Esophagus (tissue), 2 donors: Measurements from ENCODE around the gene EPYC. TPM values are rescaled to one million over a fixed set of nuclear protein-coding genes. Genes with fewer than 3 reads are reported as not detected.
"Not testable (repeated sequence)": the region's sequence is repeated elsewhere in the genome, so short reads cannot be mapped to it uniquely, and the experiment has no call there.

ENCODE experiments used
- H3K27ac ChIP-seq, 2 donors: one replicate each; pipeline ENCODE4 v1.5.1; 2013; ENCODE audit warnings: low read depth in 2 of 2, mild to moderate bottlenecking in 2 of 2, inconsistent platforms in 1 of 2, low read length in 1 of 2, moderate library complexity in 1 of 2
- H3K27me3 ChIP-seq, 2 donors: one replicate each; pipeline ENCODE4 v1.6.1; 2013; ENCODE audit warnings: low read length in 2 of 2, control low read depth in 1 of 2, mild to moderate bottlenecking in 1 of 2; ENCODE audit not compliant: insufficient read depth in 2 of 2, control insufficient read depth in 1 of 2
- H3K36me3 ChIP-seq, 2 donors: one replicate each; pipeline ENCODE4 v1.6.1; 2013; ENCODE audit warnings: low read length in 1 of 2; ENCODE audit not compliant: control insufficient read depth in 2 of 2, insufficient read depth in 2 of 2
- H3K4me1 ChIP-seq, 2 donors: one replicate each; pipeline ENCODE4 v1.6.1; 2013; ENCODE audit warnings: low read length in 1 of 2; ENCODE audit not compliant: control insufficient read depth in 2 of 2, insufficient read depth in 2 of 2
- H3K4me3 ChIP-seq, 2 donors: one replicate each; pipeline ENCODE4 v1.5.1; 2013; ENCODE audit warnings: low read length in 2 of 2, mild to moderate bottlenecking in 2 of 2, low read depth in 1 of 2, moderate library complexity in 1 of 2
- H3K9me3 ChIP-seq, 2 donors: one replicate each; pipeline ENCODE4 v1.6.1; 2013; ENCODE audit warnings: mild to moderate bottlenecking in 2 of 2, low read depth in 1 of 2, low read length in 1 of 2, moderate library complexity in 1 of 2; ENCODE audit not compliant: control insufficient read depth in 2 of 2, insufficient read depth in 1 of 2
- WGBS, 2 donors: extraction: QIAGEN DNeasy Blood & Tissue Kit; methylation state at CpG; one replicate each; pipeline ENCODE4 v1.1.7; 2013; 5-methylcytosine and 5-hydroxymethylcytosine counted together
- polyA plus RNA-seq, 2 donors: library from polyadenylated mRNA; stranded (reverse); fragments of 200-250 nt; gene quantifications; one replicate each; pipeline ENCODE4 v1.2.3, GENCODE V29; 2013
- donor health status: healthy with polysubstance abuse.
- donor health status: Bipolar disorder and iron deficiency.

The EPYC gene
- polyA plus RNA-seq, 2 donors = not detected

DNA sequence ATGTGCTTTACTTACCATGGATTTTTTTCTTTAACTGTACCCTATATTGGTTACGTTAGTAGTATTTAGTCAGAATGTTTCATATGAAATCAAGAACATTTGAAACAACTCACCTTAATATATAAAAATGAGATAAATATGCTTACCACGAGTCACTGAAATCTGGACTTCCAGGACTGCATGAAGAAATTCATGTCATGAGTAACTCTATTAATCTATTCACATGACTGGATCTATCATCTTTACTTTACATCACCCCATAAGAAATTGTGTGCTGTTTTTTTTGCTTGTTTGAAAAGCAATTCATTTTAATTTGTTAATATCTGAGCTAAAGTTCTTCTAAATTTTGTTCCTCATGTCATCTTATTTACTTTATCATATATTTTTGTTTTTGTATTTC, 5.2 kb downstream of the EPYC start:
- Histone ChIP-seq H3K27me3 (no peaks in the 10 kb centered on the region), H3K36me3 (no peaks in the 10 kb centered on the region), H3K4me3 (no peak overlapping the region), H3K4me1 (no peaks in the 10 kb centered on the region), H3K9me3 (no peaks in the 10 kb centered on the region), H3K27ac (no peak overlapping the region)
- WGBS, 2 donors = 94 to 96% methylated on average over 2 of the region's 2 CpGs

DNA sequence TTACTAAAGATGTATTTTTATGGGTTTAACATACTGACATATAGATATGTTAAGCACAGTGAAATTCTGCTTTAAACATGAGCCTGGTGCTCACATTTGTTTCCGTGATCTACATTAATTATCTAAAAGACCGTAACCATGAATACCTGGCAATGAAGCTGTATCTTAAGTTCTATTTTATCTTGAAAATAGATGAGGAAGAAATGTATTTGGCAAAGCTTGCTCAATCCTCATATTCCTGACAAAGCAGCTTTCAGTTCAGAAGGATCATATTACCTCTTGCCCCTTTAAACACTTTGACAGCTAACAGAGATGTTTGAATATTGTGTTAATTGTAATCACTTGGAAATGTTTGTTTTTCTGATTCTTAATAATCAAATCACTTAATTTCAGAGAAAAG, 9.8 kb downstream of the EPYC start:
- H3K4me3 ChIP-seq = no peak overlapping the region

DNA sequence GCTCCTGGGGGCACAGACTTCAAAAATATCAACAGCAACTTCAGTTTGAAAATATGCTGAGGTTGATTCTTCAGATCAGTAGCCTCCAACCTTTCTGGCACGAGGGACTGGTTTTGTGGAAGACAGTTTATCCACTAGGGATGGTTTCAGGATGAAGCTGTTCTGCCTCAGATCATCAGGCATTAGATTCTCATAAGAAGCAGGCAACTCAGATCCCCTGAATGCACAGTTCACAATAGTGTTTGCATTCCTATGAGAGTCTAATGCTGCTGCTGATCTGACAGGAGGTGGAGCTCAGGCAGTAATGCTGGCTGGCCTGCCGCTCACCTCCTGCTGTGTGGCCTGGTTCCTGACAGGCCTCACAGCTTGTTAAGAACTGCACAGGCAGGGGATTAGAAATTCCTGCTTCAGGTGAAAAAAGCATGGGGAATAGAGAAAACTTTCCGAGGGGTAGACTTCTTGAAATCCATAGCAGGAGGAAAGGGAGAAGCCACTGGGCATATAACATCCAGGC, 12.8 kb downstream of the EPYC start:
- WGBS, 2 donors = 91 to 94% methylated on average over 3 of the region's 3 CpGs
- Histone ChIP-seq H3K4me1 (no peaks in the 10 kb centered on the region), H3K9me3 (no peaks in the 10 kb centered on the region), H3K4me3 (no peak overlapping the region), H3K27me3 (no peaks in the 10 kb centered on the region), H3K27ac (no peak overlapping the region), H3K36me3 (no peaks in the 10 kb centered on the region)

More for the DNA sequence above, 9.8 kb downstream of the EPYC start:
- Histone ChIP-seq H3K27me3 (no peaks in the 10 kb centered on the region), H3K9me3 (no peaks in the 10 kb centered on the region), H3K4me1 (no peaks in the 10 kb centered on the region), H3K36me3 (no peaks in the 10 kb centered on the region), H3K27ac (no peak overlapping the region)
- 65 to 78% methylated on average over 2 of the region's 2 CpGs for WGBS, 2 donors

DNA sequence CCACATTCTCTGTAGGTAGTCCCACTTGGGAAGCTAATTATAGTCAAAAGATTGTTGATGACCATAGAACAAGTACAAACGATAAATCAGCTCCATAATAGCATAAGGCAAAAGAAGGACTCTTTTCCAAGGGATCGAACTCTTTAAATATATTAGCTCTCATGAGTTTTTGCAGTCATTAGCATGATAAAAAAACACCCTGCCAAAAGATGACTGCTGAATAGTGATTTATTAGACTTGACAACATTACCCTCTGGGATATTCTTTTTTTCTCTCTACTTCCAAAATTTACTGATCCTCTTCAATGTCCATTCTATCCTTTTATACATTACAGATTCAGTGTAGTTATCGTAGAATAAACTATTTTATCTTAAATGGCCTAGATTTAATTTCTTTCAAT, 14.2 kb downstream of the EPYC start:
- Histone ChIP-seq H3K36me3 (no peaks in the 10 kb centered on the region), H3K4me1 (no peaks in the 10 kb centered on the region), H3K27ac (no peak overlapping the region), H3K27me3 (no peaks in the 10 kb centered on the region), H3K9me3 (peaks cover 0 to 3% of the 10 kb centered on the region in 2 donors), H3K4me3 (no peak overlapping the region)
- 47 to 58% methylated on average over 3 of the region's 3 CpGs for WGBS, 2 donors

DNA sequence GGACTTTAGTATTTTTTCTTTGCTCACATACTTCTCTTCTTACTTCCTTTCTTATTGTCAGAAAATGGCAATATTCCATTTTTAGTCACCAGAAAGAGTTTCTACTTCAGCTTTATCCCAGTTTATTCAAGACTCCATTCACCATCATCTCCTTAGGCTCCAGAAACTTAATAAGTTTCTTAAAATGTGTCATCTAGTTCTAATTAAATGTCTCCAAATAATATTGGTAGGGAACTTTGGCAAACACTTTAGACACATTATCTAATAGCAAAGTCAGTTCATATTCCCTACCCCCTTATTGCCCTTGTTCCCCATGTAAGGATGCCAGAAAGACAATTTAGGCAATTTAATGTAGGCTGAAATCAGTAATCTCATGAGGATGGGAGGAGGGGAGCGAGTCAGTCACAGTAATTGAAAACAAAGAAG, 15.1 kb downstream of the EPYC start:
- 84 to 90% methylated on average over 1 of the region's 1 CpG for WGBS, 2 donors
- H3K4me1 ChIP-seq = no peaks in the 10 kb centered on the region
- no peaks in the 10 kb centered on the region for H3K27me3 ChIP-seq
- peaks cover 0 to 3% of the 10 kb centered on the region in 2 donors for H3K9me3 ChIP-seq
- H3K4me3 ChIP-seq = no peak overlapping the region
- H3K27ac ChIP-seq = no peak overlapping the region
- no peaks in the 10 kb centered on the region for H3K36me3 ChIP-seq

DNA sequence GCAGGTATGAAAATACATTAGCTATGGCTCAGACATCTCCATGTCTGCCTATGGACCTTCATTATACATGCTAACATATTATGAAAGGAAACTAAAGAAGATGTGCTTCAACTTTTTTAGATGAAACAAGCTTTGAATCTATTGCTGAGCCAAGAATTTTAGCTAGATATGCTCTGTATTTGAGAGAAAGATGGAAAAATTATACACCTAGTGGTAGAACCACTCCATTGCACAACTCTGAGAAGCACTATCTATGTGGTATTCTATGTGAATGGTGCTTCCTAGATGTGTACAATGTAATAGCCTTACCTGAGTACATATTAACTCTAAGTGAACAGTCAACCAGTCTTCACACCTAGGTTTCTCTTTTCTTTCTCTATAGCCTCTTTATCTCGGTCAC, 17.3 kb downstream of the EPYC start:
- WGBS, 2 donors = 94 to 98% methylated on average over 1 of the region's 1 CpG
- no peaks in the 10 kb centered on the region for H3K27me3 ChIP-seq

DNA sequence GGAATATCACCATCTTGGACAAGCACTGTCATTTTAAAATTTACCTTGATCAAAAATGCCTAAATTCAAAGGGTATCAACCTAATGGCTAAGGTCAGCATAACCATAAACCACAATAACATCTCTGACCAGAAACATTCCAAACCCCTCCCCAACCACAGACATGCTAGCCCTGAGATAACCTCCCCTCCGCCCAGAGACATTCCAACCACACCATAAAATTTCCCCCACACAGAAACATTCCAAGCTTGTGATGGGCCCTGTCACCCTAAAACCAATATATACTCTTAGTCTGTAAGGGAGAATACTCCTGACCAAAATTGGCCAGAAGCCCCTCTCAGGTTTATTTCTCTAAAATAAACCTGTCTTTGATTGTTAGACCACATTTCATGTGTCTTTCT, 17.7 kb downstream of the EPYC start:
- H3K4me3 ChIP-seq = no peak overlapping the region
- no peak overlapping the region for H3K27ac ChIP-seq
- WGBS, 2 donors = 95 to 96% methylated on average over 1 of the region's 1 CpG

More for the DNA sequence above, 17.3 kb downstream of the EPYC start:
- Histone ChIP-seq H3K4me1 (no peaks in the 10 kb centered on the region), H3K36me3 (no peaks in the 10 kb centered on the region), H3K4me3 (no peak overlapping the region), H3K27ac (no peak overlapping the region), H3K9me3 (peaks cover 0 to 3% of the 10 kb centered on the region in 2 donors)

DNA sequence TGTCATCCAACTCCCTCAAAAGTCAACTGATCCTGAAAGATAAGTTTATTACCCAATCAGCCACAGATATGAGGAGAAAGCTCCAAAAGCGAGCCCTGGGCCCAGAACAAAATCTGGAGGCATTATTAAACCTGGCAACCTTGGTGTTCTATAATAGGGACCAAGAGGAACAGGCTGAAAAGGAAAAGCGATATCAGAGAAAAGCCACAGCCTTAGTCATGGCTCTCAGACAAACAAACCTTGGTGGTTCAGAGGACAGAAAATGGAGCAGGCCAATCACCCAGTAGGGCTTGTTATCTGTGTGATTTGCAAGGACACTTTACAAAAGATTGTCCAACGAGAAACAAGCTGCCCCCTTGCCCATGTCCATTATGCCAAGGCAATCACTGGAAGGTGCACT, 19.4 kb downstream of the EPYC start:
- not testable (repeated sequence) for H3K27ac ChIP-seq, H3K36me3 ChIP-seq, H3K27me3 ChIP-seq, H3K9me3 ChIP-seq, H3K4me3 ChIP-seq, H3K4me1 ChIP-seq
- 81 to 88% methylated on average over 3 of the region's 3 CpGs for WGBS, 2 donors

More for the DNA sequence above, 17.7 kb downstream of the EPYC start:
- Histone ChIP-seq H3K36me3 (no peaks in the 10 kb centered on the region), H3K27me3 (no peaks in the 10 kb centered on the region), H3K9me3 (peaks cover 0 to 3% of the 10 kb centered on the region in 2 donors), H3K4me1 (no peaks in the 10 kb centered on the region)

DNA sequence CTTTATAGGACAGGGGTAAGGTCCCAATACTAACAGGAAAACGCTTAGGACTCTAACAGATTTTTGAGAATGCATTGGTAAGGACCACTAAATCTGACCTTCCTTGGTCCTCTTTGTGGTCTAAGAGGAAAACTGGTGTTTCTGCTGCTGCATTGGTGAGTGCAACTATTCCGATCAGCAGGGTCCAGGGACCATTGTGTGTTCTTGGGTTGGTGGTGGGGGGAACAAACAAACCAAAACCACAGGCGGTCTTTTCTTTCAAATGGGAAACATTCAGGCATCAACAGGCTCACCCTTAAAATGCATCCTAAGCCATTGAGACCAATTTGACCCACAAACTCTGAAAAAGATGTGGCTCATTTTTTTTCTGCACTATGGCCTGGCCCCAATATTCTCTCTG, 20.7 kb downstream of the EPYC start:
- Histone ChIP-seq H3K9me3 (peaks cover 0 to 3% of the 10 kb centered on the region in 2 donors), H3K4me3 (no peak overlapping the region), H3K27ac (no peak overlapping the region), H3K36me3 (no peaks in the 10 kb centered on the region), H3K4me1 (no peaks in the 10 kb centered on the region), H3K27me3 (no peaks in the 10 kb centered on the region)
- WGBS, 2 donors = 82 to 86% methylated on average over 3 of the region's 3 CpGs

DNA sequence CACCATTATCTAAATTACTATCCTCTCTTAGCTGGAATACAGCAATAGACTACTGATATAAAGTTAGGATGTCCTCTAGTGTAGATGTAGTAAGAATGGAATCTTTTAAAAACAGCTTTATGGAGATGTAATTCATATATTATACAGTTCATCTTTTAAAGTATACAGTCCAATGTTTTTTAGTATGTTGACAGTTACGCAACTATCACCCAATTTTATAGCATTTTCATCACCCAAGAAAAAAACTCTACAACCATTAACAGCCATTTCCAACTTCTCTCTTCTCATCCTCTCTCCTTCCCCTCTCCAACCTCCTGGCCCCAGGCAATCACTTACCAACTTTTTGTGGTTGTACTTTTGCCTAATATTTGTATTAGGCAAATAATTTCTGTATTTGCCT, 22.6 kb downstream of the EPYC start:
- H3K27ac ChIP-seq = no peak overlapping the region
- H3K4me1 ChIP-seq = no peaks in the 10 kb centered on the region
- peaks cover 0 to 3% of the 10 kb centered on the region in 2 donors for H3K9me3 ChIP-seq
- no peak overlapping the region for H3K4me3 ChIP-seq
- H3K36me3 ChIP-seq = no peaks in the 10 kb centered on the region
- H3K27me3 ChIP-seq = no peaks in the 10 kb centered on the region
- 96 to 98% methylated on average over 1 of the region's 1 CpG for WGBS, 2 donors
